Astrocyte (in vitro differentiated cells and primary cell): ENCODE data around the gene GPER1. TPM values are rescaled to one million over a fixed set of nuclear protein-coding genes. Genes with fewer than 3 reads are reported as not detected.

ENCODE experiments used
- DNase-seq: peaks from one replicate; pipeline ENCODE4 v3.0.0-alpha.2; 2010; ENCODE audit warnings: low read depth
- FAIRE-seq: peaks from 2 replicates; lab custom pipeline; 2011; peaks lifted over from hg19 to GRCh38; lab: Jason Lieb, UNC
- H2AFZ ChIP-seq: 2 replicates; pipeline ENCODE4 v1.6.0; 2012; ENCODE audit warnings: low read depth, low read length, inconsistent platforms
- H3K27ac ChIP-seq: 2 replicates; pipeline ENCODE4 v1.5.1; 2011; ENCODE audit warnings: low read depth, low read length, inconsistent platforms
- H3K27me3 ChIP-seq: 2 replicates; pipeline ENCODE4 v1.6.0; 2011; ENCODE audit warnings: low read length, inconsistent platforms; ENCODE audit not compliant: insufficient read depth
- H3K36me3 ChIP-seq: 2 replicates; pipeline ENCODE4 v1.5.1; 2011; ENCODE audit warnings: low read length, inconsistent platforms; ENCODE audit not compliant: insufficient read depth
- H3K4me1 ChIP-seq: 2 replicates; pipeline ENCODE4 v1.5.1; 2011; ENCODE audit warnings: low read length, inconsistent platforms; ENCODE audit not compliant: insufficient read depth
- H3K4me2 ChIP-seq: 2 replicates; pipeline ENCODE4 v1.6.0; 2012; ENCODE audit warnings: low read length, inconsistent platforms
- H3K4me3 ChIP-seq: 2 replicates; pipeline ENCODE4 v1.5.1; 2011; ENCODE audit warnings: low read depth, mild to moderate bottlenecking, low read length, inconsistent platforms; ENCODE audit not compliant: insufficient read depth
- H3K79me2 ChIP-seq: 2 replicates; pipeline ENCODE4 v1.6.0; 2012; ENCODE audit warnings: mild to moderate bottlenecking, low read length, inconsistent platforms; ENCODE audit not compliant: insufficient read depth
- H3K9ac ChIP-seq: 2 replicates; pipeline ENCODE4 v1.6.0; 2012; ENCODE audit warnings: mild to moderate bottlenecking, low read length, inconsistent platforms
- H3K9me3 ChIP-seq: 2 replicates; pipeline ENCODE4 v1.5.1; 2012; ENCODE audit warnings: low read depth, mild to moderate bottlenecking, low read length, inconsistent platforms; ENCODE audit not compliant: insufficient read depth
- H4K20me1 ChIP-seq: 2 replicates; pipeline ENCODE4 v1.6.0; 2012; ENCODE audit warnings: low read length, inconsistent platforms; ENCODE audit not compliant: insufficient read depth
- H3K27ac Mint-ChIP-seq: one replicate; pipeline ENCODE4 v1.8.0; 2021; ENCODE audit warnings: mild to moderate bottlenecking, mixed read lengths; ENCODE audit not compliant: unreplicated experiment
- H3K27me3 Mint-ChIP-seq: one replicate; pipeline ENCODE4 v1.8.0; 2021; ENCODE audit warnings: low read depth, mixed read lengths; ENCODE audit not compliant: unreplicated experiment
- H3K36me3 Mint-ChIP-seq: one replicate; pipeline ENCODE4 v1.8.0; 2021; ENCODE audit warnings: low read depth, mixed read lengths; ENCODE audit not compliant: unreplicated experiment
- H3K4me1 Mint-ChIP-seq: one replicate; pipeline ENCODE4 v1.8.0; 2021; ENCODE audit warnings: low read depth, mixed read lengths; ENCODE audit not compliant: unreplicated experiment
- H3K4me3 Mint-ChIP-seq: one replicate; pipeline ENCODE4 v1.8.0; 2021; ENCODE audit warnings: mild to moderate bottlenecking, moderate library complexity, mixed read lengths; ENCODE audit not compliant: unreplicated experiment
- H3K9me3 Mint-ChIP-seq: one replicate; pipeline ENCODE4 v1.8.0; 2021; ENCODE audit warnings: mild to moderate bottlenecking, mixed read lengths; ENCODE audit not compliant: unreplicated experiment
- CTCF ChIP-seq: IDR thresholded peaks from 2 replicates; pipeline ENCODE4 v1.5.1; 2011; ENCODE audit warnings: low read depth, mild to moderate bottlenecking, inconsistent platforms, low read length, moderate library complexity; ENCODE audit not compliant: insufficient read depth
- EZH2 ChIP-seq: IDR thresholded peaks from 2 replicates; pipeline ENCODE4 v1.6.1; 2012; ENCODE audit warnings: mild to moderate bottlenecking, low read length, inconsistent platforms; ENCODE audit not compliant: insufficient read depth
- total RNA-seq: library from RNA; stranded (reverse); gene quantifications from 2 replicates; pipeline ENCODE4 v1.2.1, GENCODE V29; 2021

Gene GPER1
- total RNA-seq, 1 donor from 2014 or later, result 17.4 TPM

- Histone ChIP-seq H3K9ac (no peak overlapping the region), H3K36me3 (no peaks in the 10 kb centered on the region), H2AFZ (no peak overlapping the region), H3K4me2 (no peak overlapping the region), H3K27me3 (no peaks in the 10 kb centered on the region), H3K9me3 (no peaks in the 10 kb centered on the region), H4K20me1 (peaks cover 83% of the 10 kb centered on the region), H3K79me2 (peaks cover 4% of the 10 kb centered on the region), H3K4me1 (peaks cover 24% of the 10 kb centered on the region), H3K27ac (no peak overlapping the region), H3K4me3 (no peak overlapping the region)
- no peak for TF ChIP-seq EZH2
- no peak for TF ChIP-seq CTCF
- no peak for DNase-seq
- peaks cover 3% of the 10 kb centered on the region for H3K36me3 Mint-ChIP-seq
- peaks cover 2% of the 10 kb centered on the region for H3K4me1 Mint-ChIP-seq
- no peaks in the 10 kb centered on the region for H3K27me3 Mint-ChIP-seq
- no peaks in the 10 kb centered on the region for H3K9me3 Mint-ChIP-seq
- no peak for FAIRE-seq
- peak overlapping the region; percentile 47 for H3K27ac Mint-ChIP-seq
- no peak overlapping the region for H3K4me3 Mint-ChIP-seq
Measured at GRCh38 chr7:1079546-1079945, 8.4 kb upstream of the GPER1 start.

- Histone ChIP-seq H3K36me3 (no peaks in the 10 kb centered on the region), H3K79me2 (peaks cover 4% of the 10 kb centered on the region), H3K9me3 (no peaks in the 10 kb centered on the region), H3K27ac (no peak overlapping the region), H4K20me1 (peaks cover 85% of the 10 kb centered on the region), H3K4me3 (no peak overlapping the region), H3K9ac (no peak overlapping the region), H3K4me2 (no peak overlapping the region), H3K27me3 (no peaks in the 10 kb centered on the region), H2AFZ (no peak overlapping the region), H3K4me1 (peaks cover 24% of the 10 kb centered on the region)
- H3K4me3 Mint-ChIP-seq, result no peak overlapping the region
- DNase-seq (no peak), FAIRE-seq (no peak)
- H3K36me3 Mint-ChIP-seq, result peaks cover 3% of the 10 kb centered on the region
- no peak overlapping the region for H3K27ac Mint-ChIP-seq
- H3K4me1 Mint-ChIP-seq, result peaks cover 4% of the 10 kb centered on the region
- no peaks in the 10 kb centered on the region for H3K9me3 Mint-ChIP-seq
- TF ChIP-seq CTCF (no peak), EZH2 (no peak)
- H3K27me3 Mint-ChIP-seq, result no peaks in the 10 kb centered on the region
Measured at GRCh38 chr7:1080252-1080920, 7.5 kb upstream of the GPER1 start.

- H3K4me3 Mint-ChIP-seq, result no peak overlapping the region
- Histone ChIP-seq H3K79me2 (peaks cover 4% of the 10 kb centered on the region), H3K27ac (no peak overlapping the region), H3K36me3 (no peaks in the 10 kb centered on the region), H3K4me2 (no peak overlapping the region), H3K9me3 (no peaks in the 10 kb centered on the region), H4K20me1 (peaks cover 87% of the 10 kb centered on the region), H3K4me3 (no peak overlapping the region), H3K27me3 (no peaks in the 10 kb centered on the region), H3K4me1 (peaks cover 26% of the 10 kb centered on the region), H2AFZ (no peak overlapping the region), H3K9ac (no peak overlapping the region)
- H3K27me3 Mint-ChIP-seq, result no peaks in the 10 kb centered on the region
- H3K9me3 Mint-ChIP-seq, result no peaks in the 10 kb centered on the region
- FAIRE-seq, result no peak
- peaks cover 6% of the 10 kb centered on the region for H3K4me1 Mint-ChIP-seq
- H3K36me3 Mint-ChIP-seq, result peaks cover 3% of the 10 kb centered on the region
- no peak overlapping the region for H3K27ac Mint-ChIP-seq
- TF ChIP-seq CTCF (no peak), EZH2 (no peak)
- no peak for DNase-seq
Measured at GRCh38 chr7:1080921-1081255, 7.0 kb upstream of the GPER1 start.
